Measurements from ENCODE around the gene TNFRSF18.
A peak's percentile ranks its signal among the peaks of the same experiment; 100 is the strongest.

The TNFRSF18 gene

DNA sequence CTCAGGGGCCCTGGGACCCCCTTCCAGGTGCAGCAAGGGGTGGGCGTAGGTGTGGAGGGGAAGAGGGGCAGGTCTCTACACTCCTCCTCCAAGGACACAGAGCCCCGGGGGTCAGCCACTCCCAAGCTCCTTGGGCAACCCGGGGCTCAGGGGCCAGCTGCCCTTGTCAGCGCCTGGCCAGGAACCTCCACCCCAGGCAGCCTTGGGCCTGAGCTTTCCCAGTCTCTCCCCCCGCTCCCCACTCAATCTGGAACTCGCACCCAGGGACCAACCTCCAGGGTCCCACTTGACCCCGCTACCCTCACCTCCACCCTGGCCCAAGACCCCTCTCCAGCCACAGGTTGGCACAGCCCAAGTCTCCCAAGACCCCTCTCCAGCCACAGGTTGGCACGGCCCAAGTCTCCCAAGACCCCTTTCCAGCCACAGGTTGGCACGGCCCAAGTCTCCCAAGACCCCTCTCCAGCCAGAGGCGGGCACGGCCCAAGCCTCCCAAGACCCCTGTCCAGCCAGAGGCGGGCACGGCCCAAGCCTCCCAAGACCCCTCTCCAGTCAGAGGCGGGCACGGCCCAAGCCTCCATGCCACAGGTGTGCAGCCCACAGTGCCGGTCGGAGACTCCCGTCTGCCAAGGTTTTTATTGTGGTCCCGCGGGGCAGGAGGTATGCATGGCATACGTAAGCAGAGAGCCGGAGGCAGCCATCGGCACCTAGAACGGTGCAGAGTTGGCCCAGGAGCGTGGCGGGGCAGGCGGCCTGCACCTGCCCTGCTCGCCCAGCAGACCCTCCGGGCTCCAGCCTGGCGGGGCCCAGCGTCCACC is 4.5 kb upstream of the TNFRSF18 start:
- DNase-seq = no peak

DNA sequence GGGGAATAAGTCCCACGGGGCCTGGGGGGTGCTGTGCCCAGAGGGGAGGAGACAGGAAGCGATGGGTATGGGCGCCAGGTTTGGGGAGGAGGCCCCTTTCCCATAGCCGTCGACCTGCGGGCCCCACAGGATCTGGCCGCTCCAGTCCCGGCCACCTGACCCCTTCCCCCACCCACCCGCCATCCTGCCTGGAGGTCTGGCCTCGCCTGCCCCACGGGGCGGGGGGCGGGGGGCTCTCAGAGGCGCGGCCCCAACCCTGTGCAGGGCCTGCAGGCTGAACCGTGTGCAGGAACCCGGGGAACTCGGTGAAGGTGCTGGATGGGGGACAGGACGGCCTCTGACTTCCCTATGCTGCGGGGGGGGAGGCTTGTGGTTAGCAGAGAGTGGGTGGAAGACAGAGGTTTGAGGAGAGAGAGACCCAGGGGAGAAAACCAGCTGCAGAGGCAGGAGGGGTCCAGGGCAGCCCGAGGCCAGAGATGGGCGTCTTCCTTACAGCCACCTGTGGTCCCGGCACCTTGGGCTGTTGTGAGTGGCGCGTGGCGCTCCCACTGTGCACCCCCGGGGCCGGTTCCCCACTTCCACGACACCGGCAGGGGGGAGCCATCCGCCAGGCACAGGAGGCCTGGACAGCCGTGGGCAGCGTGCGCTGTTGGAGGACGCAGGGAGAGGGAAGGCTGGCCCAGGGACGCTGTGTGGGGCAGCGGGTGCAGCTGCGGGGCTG is 2.5 kb upstream of the TNFRSF18 start:
- DNase-seq = no peak

DNA sequence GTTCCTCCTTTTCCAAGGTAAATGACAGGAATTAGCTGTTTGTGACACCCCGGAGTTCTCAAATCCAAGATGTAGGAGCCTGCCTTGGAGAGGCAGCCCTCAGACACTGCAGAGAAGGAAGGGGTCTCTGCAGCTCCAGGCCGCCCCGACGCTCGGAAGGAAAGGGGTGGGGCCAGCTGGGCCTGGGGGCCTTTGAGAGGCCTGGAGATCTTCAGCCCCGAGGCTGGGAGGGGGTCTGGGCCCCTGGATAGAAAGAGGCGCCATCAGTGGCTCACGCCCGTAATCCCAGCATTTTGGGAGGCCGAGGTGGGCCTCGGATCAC is 1.1 kb upstream of the TNFRSF18 start:
- no peak for DNase-seq

DNA sequence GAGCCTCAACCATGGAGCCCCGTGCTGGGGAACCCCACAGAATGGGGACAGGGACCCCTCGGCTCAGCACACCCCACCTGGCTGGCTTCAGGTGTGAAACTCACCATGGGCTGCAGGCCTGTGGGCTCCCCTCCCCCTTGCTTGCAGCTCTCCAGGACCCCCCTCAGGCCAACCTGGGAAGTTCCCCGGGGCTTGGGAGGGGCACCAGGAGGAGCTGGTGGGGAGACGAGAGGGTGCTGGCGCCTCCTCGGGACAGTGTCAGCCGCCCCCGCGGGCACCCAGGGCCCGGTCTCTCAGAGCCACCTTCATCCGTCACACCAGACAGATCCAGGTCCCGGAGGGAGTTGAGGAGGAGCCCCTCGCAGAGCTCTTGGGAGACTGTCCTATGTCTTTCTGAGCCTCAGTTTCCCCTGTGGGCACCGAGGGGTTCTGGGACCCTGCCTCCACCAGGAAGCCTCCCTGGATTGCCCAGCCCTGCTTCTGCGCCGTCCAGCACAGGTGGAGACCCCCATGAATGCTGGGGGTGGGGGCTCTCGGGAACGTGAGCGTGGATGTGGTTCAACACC is 657 bp upstream of the TNFRSF18 start:
- no peak for DNase-seq

DNA sequence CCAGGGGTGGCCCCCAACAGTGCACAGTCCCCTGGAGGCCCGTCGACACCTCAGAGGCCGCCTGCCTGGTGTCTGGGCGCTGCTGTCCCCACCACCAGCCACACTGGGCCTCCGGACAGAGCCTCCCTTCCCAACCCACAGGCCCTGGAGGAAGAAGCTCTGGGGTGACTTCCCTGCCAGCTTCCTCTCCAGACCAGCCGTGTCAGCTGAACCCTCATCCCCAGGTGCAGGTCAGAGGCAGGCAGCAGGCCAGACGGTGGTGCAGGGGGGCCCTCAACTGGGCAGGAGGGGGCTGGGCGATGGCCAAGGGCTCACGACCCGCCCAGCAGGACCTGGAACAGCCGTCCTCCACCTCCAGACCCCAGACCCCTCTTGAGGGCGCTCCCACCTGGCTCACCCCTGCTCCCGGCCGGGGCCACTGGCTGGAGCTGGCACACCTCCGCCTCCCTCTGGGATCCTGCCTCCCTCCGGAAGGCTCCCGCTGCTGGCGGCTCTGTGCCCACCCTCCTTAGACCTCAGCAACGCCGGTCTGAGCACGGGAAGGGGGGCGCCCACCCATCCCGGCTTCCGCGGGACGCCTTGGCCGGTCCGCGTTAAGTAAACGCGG is 520 bp downstream of the TNFRSF18 start:
- DNase-seq = peak; percentile 21

DNA sequence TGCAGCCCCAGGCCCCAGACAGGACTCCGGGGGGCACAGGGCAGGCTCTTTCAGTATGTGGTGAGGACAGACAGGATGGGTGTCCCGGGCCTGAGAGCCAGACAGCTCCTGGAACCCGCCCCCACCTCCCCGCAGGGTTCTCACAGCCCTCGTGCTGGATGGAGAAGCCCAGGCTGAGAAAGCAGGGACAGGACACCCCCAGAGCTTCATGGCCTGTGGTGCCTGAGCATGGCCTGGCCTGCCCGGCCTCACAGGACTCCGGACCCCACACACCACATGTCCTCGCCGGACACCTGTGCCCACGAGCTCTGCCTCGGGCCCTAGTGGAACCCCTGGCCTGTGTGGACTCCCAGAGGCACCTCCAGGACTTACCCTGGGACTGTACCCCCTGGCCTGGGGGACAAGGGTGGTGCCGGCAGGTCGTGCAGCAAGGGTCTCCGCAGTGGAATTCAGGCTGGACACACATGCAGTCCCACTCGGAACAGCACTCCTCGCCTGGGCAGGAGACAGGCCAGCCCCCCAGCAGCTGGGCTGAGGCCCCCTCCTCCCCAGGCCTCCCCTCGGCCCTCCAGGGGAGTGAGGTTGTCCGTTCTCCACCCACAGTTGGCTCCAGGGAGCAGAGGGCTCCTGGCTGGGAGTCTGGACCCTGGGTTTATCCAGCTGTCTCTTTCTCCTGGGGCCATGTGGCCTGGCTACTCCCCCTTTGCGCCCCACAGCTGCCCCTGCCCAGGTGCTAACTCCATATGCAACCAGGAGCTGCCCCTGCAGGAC is 1.2 kb downstream of the TNFRSF18 start:
- no peak for DNase-seq

DNA sequence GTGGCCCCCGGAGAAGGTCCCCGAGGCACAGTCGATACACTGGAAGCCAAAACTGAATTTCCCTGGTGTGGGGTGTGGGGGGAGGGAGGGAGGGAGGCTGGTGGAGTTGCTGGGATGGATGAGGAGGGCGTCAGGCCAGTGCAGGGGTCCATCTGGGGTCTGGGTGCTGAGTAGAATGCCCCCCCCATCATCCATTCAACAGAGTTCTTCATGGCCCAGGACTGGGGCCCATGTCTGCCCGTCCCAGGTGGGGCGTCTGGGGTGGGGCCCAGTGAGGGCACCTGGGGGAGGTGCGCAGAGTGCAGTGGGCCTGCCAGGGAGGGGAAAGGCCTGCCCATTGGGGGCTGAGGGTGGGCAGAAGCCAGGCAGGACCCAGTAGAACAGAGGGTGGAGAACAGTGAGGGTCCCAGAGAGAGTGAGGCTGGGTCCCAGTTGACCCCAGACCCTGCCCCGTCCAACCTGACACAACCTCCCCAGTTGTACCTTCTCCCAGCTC is 1.9 kb downstream of the TNFRSF18 start:
- DNase-seq = no peak

DNA sequence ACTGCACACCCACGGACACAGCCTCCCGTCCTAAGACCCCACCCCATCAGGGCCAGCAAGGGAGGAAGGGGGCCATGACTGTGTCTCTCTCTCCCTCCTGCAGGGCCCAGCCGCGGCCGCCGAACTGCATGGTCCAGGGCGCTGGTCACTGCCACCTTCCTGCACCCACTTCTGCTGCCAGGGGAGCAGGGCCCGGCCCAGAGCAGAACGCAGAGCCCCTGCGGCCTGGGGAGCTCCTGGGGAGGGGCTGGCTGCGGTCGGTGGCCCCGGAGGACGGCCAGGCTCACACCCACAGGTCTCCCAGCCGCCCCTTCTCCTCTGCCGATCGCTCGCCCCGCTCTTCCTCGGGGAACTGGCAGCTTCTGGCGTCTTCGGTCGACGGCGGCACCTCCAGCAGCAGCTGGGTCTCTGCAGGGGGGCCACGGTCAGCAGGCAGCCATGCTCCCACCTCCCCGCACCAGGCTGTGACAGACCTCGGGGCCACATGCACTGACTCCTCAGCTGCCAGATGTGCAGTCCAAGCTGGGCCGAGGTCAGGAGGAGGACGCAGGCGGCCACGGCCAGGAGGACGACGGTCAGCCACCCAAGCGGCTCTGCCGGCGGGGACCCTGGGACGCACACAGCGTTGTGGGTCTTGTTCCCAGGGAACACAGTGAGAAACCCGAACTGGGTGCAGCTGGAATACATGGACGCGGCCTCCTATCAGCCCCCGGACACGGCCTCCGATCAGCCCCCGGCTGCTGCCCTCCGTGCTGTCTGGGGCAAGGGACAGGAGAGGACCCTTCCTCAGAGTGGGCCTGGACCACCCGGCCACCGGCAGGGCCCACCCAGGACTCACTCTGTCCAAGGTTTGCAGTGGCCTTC is 2.6 kb downstream of the TNFRSF18 start:
- DNase-seq = no peak

DNA sequence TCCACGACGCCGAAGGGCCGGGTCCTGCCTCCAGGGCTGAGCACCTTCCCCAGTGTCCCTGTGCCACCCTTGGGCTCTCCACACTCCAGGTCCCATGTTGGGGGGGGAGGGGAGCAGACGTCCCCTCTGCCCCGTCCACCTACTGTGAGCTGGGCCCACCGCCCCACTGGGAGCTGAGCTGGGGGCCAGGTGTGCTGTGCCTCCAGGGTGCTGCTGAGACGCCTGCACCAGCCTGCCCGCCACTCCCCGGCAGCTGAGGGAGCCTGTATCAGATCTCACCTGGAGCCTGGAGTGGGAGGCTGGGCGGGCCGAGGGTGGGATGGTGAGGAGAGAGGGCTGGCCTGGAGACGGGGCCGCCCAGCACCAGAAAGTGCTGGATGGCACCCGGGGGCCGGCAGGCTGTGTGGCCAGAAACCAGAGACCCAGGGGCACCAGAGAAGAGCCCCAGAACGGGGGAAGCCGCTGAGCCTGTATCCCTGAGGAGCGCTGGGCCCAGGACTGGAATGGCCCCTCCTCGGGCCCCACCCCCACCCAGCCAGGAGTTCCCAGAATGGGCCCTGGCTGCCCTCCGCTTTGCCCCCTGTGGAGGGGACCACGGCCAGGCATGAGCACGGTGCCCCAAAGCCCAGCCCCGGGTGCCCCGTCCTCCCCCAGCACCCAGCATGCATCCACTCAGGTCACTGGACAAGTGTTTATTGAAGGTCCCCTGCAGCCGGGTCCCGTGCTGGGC is 3.4 kb downstream of the TNFRSF18 start:
- DNase-seq = no peak

DNA sequence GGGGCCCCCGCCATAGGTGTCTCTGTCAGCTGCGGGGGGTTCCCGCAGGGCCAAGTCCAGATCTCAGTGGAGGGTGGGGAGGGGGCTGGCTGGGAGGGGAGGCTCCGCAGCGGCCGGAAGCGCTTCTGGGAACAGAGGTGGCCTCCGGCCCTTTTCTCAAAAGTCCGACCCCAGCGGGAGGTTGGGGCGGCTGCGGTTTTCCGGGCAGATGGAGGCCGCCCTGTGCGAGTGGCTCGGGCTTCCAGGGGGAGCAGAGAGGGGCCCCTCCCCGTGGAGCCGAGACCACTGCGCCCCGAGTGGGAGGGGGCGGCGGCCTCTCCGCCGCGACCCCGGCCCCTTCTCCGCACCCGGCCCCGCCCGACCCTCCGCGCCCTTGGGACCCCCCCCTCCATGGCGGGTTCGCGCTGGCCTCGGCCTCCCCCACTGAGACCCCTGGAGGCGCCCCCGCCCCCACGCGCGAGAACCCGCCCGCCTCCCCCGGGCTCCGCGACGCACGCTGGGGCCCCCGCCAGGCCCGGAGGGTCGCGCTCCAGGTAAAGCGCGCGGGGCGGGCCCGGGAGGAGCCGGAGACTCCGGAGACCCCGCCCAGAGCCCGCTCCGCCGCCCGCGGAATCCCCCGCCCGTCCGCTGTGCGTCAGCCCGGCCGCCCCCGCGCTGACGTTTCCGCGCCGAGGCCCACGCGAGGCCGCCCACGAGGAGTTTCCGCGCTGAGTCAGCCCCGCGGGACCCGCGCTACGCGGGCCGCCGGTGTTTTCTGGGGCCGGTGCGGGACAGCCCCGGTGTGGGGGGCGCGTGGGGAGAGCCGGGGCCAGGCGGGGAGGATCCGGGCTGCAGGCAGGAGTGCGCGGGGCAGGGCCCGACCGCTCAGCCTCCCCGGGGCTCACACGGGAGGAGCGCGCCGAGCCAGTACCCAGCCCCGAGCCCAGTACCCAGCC is 5.2 kb downstream of the TNFRSF18 start:
- peak; percentile 22 for DNase-seq

DNA sequence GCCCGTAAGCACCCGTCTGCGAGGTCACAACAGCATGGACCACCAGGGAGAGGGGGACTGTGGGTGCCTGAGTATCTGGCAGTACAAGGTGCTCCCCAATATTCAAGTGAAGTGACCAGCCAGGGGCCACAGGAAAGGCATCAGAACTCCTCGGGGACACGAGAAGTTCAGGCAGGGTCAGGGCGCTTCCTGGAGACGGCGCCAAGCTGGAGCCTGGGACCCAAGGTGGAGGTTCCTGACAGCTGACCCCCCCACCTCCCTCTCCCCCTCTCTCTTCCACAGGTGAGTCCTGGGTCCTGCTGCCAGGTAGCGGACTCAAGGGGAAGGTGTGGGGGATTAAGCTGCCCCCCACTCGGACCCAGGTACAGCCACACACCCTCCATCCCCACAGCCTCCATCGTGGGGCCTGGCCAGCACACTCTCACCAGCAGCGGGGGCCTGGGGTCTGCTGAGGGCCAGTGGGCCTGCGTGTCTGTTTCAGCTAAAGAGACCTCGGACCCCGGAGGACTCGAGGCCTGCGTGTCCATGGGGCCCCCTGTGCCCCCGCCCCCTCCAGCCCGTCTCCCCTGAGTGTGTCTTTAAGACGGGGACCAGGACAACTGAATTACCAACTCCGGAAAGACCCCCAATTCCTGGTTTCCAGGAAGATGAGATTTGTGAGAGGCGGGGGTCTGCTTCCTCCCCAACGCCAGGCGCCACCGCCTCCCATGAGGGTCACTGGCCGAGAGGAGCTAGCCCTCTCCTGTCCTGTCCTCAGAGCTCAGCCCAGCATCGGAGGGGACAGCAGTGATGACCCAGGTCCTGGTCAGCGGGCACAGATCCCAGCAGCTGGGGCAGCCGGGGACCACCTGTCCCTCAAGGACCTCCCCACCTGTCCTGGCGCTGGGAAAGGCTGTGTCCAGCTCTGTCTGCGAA is 6.2 kb downstream of the TNFRSF18 start:
- no peak for DNase-seq

DNA sequence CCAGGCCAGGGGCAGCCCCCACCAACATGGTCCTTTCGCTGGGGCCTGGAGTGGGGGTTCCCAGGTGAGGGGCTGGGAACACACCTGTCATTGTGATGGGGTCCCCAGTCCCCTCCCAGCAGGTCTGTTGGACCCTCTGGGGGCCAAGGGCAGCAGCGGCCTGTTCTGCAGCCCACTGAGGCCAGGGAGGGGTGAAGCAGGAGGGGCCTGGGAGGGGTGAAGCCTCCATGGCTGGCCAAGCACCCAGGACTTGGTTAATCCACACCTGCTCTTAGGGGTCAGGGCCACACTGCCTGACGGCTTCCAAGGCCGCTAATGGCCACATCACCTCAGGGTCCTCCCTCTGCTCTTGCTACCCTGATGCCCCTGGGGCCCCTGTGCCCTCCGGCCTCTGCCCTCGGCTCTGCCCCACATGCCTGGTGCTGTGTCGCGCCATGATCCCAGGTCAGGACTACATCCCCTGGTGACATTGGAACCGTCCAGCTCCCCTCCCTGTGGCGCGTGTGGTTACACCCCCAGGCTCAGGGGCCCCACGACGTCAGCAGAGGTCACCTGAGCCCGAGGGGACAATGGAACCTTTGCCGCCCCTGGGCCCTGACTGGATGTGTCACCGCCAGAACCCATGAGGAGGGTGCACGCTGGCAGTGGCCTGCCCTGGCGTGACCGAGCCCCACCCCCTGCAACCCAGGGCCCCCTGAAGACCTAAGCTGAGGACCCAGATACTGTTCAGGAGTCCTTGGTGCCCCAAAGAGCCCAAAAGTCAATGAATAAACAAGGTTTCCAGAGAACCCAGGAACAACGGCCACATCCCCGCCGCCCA is 7.0 kb downstream of the TNFRSF18 start:
- DNase-seq = no peak

DNA sequence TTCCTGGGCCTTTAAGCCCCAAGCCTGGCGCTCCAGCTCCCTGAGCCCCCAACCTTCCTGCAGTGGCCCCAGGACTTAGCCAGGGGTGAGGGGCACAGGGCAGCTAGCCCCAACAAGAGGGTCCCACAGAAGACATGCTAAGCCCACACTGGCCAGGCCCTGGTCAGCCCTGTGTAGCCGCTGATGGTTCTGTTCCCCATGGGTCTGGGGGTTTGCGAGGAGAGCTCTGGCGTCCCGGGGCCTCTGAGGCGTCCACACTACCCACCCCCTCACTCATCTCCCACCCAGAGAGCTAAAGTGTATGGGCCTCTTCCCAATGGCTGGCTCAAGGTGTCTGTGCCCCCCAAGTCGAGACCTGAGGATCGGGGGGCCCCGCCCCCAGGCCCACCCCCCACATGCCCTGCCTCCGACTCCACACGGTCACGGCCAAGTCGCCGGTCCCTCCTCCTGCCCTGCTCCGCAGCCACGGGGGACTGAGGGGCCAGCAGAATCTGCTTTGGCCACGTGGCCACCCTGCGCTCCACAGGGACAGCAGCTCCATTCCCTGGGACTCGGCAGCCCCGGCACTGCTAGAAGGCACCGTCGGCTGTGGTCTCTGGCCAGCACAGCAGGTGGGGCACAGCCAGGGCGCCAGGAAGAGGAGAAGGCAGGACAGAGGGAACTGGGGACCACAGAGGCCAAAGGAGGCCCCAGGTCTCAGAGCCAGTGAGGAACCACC is 7.8 kb downstream of the TNFRSF18 start:
- no peak for DNase-seq

DNA sequence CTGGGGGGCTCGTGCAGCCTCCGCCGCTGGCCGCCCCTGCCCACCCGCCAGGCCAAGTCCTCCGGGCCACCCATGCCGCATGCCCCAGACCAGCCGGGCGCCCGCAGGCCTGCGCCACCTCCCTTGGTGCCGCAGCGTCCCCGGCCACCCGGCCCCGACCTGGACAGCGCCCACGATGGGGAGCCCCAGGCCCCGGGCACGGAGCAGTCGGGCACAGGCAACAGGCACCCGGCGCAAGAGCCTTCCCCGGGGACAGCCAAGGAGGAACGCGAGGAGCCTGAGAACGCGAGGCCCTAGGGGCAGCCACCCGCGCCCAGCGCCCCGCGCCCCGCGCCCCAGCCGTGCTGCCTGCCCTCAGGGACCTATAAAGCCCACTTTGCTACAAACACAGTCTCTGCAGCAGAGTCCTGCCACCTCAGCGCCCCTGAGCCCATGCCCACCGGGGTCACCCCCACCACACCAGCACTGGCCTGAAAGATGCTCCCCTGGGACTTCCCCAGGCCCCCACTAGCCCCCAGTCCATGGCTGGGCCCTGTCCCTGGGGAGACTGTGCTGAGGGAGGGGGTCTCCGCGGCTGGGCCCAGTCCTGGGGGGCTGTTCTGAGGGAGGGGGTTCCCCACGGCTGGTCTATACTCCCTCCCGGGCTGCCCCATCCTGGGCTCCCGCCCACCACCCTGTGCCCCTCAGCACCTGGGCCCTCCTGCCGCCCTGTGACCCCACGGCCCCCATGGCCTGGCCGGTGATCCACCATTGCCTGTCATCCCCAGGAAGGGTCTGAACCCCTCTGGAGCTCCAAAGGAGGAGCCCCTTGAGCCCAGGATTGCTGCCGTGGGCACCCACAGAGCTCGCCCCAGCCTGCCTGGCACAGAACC is 8.6 kb downstream of the TNFRSF18 start:
- DNase-seq = no peak

DNA sequence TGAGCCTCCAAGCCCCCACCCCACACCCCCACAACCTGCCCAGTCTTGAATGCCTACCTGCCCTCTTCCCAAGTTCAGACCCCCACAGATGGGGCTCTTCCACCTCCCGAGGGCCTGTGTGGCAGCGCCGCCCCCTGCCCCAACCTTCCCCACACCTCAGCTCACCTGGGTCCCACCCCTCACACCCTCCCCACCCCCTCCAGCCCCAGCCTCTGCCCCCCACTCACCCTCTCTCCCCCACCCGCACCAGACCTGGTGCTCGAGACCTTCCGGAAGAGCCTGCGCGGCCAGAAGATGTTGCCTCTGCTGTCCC is 9.2 kb downstream of the TNFRSF18 start:
- DNase-seq = no peak

DNA sequence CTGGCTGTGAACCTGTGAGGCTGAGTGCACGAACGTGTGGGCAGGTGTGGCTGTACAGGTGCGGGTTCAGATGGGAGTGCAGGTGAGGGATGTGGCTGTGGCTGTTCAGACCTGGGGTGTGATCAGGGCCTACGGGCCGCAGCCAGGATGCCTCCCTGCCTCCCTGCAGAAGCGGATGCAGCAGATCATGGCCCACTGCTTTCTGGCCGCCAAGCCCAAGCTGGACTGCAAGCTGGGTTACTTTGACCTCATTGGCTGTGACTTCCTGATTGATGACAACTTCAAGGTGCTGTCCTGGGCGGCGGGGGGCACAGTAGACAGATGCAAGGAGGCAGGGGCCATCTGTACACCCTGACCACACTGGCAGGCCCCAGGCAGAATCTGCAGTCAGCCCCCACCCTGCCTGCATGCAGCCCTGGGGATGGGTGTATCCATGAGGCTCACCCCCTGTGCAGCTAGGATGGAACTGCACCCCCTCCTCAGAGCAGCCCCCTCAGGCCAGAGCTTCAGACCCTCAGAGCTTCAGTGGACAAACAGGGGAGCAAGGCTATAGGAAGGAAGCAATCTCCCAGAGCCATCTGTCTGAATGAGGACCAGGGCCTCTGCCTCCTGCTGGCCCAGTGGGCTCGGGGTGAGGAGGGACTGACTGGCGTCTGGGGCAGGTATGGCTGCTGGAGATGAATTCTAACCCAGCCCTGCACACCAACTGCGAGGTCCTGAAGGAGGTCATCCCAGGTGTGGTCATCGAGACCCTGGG is 9.8 kb downstream of the TNFRSF18 start:
- no peak for DNase-seq
